PFSK-1 (cell line): ENCODE measurements around the gene MYOF.

ENCODE experiments used
- FOXP2 ChIP-seq: optimal IDR thresholded peaks from 2 replicates; pipeline ENCODE3; 2011; ENCODE audit warnings: borderline replicate concordance, control low read depth, inconsistent platforms; ENCODE audit not compliant: insufficient read depth; ENCODE audit errors: extremely low read length, extremely low read depth
- POLR2AphosphoS5 ChIP-seq: IDR thresholded peaks from 2 replicates; pipeline ENCODE4 v1.6.1; 2012; ENCODE audit warnings: low read depth, mild to moderate bottlenecking, control low read depth, low read length, moderate library complexity
- REST ChIP-seq, 2 experiments: IDR thresholded peaks; 2 replicates each; pipeline versions ENCODE4 v1.6.1 to v1.8.0; 2011 to 2012; ENCODE audit warnings: low read depth in 2 of 2, low read length in 2 of 2, control low read depth in 1 of 2, inconsistent platforms in 1 of 2, mild to moderate bottlenecking in 1 of 2, moderate library complexity in 1 of 2; ENCODE audit not compliant: insufficient read depth in 1 of 2
- SIN3A ChIP-seq: IDR thresholded peaks from 2 replicates; pipeline ENCODE4 v1.6.1; 2012; ENCODE audit warnings: mild to moderate bottlenecking, low read length, moderate library complexity, borderline replicate concordance; ENCODE audit not compliant: insufficient read depth
- TAF1 ChIP-seq: IDR thresholded peaks from 2 replicates; pipeline ENCODE4 v1.6.1; 2012; ENCODE audit warnings: low read length, control low read depth, borderline replicate concordance; ENCODE audit not compliant: insufficient read depth

MYOF gene

GRCh38 chr10:93296151-93296550 is 186.0 kb downstream of the MYOF start:
- TF ChIP-seq POLR2AphosphoS5 (no peak), FOXP2 (no peak), REST (IDR thresholded peaks at IDR 0.05; ENCODE audit: insufficient read depth in 1 of 2, low read depth in 2 of 2, low read length in 2 of 2) (no peak), TAF1 (no peak), SIN3A (no peak)

GRCh38 chr10:93293999-93294398 is 188.1 kb downstream of the MYOF start:
- TF ChIP-seq REST (IDR thresholded peaks at IDR 0.05; ENCODE audit: insufficient read depth in 1 of 2, low read depth in 2 of 2, low read length in 2 of 2) (no peak), TAF1 (no peak), SIN3A (no peak), FOXP2 (no peak), POLR2AphosphoS5 (no peak)

- TF ChIP-seq FOXP2: no peak
- no peak for TF ChIP-seq TAF1
- no peak for TF ChIP-seq POLR2AphosphoS5
- no peak for TF ChIP-seq SIN3A
- no peak for TF ChIP-seq REST (IDR thresholded peaks at IDR 0.05; ENCODE audit: insufficient read depth in 1 of 2, low read depth in 2 of 2, low read length in 2 of 2)
Measured at GRCh38 chr10:93290661-93291354, 191.3 kb downstream of the MYOF start.

GRCh38 chr10:93288679-93289634 is 193.2 kb downstream of the MYOF start:
- TF ChIP-seq REST (IDR thresholded peaks at IDR 0.05; ENCODE audit: insufficient read depth in 1 of 2, low read depth in 2 of 2, low read length in 2 of 2): no peak
- TF ChIP-seq FOXP2: no peak
- TF ChIP-seq POLR2AphosphoS5: no peak
- TF ChIP-seq SIN3A: no peak
- TF ChIP-seq TAF1: no peak
